Aorta (tissue), 5 donors: ENCODE data around the gene HUWE1. TPM values are rescaled to one million over a fixed set of nuclear protein-coding genes. Genes with fewer than 3 reads are reported as not detected.
A peak's percentile ranks its signal among the peaks of the same experiment; 100 is the strongest.

ENCODE experiments used
- ATAC-seq: fragments of 200-7000 bp; cut with Tn5 transposase; one replicate; pipeline ENCODE4 v1.9.1; 2022; ENCODE audit warnings: moderate library complexity; ENCODE audit not compliant: low FRiP score
- DNase-seq, 2 donors: peaks; one replicate each; pipeline ENCODE4 v3.0.0-alpha.2; 2020
- H3K27ac ChIP-seq, 2 donors: one replicate each; pipeline ENCODE4 v1.5.1; 2013; ENCODE audit warnings: low read length in 2 of 2, mild to moderate bottlenecking in 2 of 2, moderate library complexity in 2 of 2, control low read depth in 1 of 2, inconsistent platforms in 1 of 2, low read depth in 1 of 2
- H3K27me3 ChIP-seq, 2 donors: one replicate each; pipeline ENCODE4 v1.6.1; 2013; ENCODE audit warnings: control low read depth in 1 of 2, low read length in 1 of 2, mild to moderate bottlenecking in 1 of 2, moderate library complexity in 1 of 2; ENCODE audit not compliant: insufficient read depth in 2 of 2, control insufficient read depth in 1 of 2
- H3K36me3 ChIP-seq, 2 donors: one replicate each; pipeline ENCODE4 v1.6.1; 2013; ENCODE audit warnings: control low read depth in 1 of 2, low read length in 1 of 2, mild to moderate bottlenecking in 1 of 2; ENCODE audit not compliant: insufficient read depth in 2 of 2, control insufficient read depth in 1 of 2
- H3K4me1 ChIP-seq, 2 donors: one replicate each; pipeline ENCODE4 v1.6.1; 2013; ENCODE audit warnings: low read length in 2 of 2, control low read depth in 1 of 2, mild to moderate bottlenecking in 1 of 2, moderate library complexity in 1 of 2; ENCODE audit not compliant: insufficient read depth in 2 of 2, control insufficient read depth in 1 of 2
- H3K4me3 ChIP-seq, 2 donors: one replicate each; pipeline ENCODE4 v1.5.1; 2013; ENCODE audit warnings: low read length in 2 of 2, control low read depth in 1 of 2, mild to moderate bottlenecking in 1 of 2
- H3K9me3 ChIP-seq: one replicate; pipeline ENCODE4 v1.6.1; 2013; ENCODE audit warnings: mild to moderate bottlenecking, low read length; ENCODE audit not compliant: control insufficient read depth
- WGBS, 2 donors: extraction: QIAGEN DNeasy Blood & Tissue Kit; methylation state at CpG; one replicate each; pipeline ENCODE4 v1.1.7; 2013; 5-methylcytosine and 5-hydroxymethylcytosine counted together
- intact Hi-C, 2 donors: fragments of 100-400 bp; cut with DNase I; formaldehyde crosslinking; loops; one replicate each; pipeline versions ENCODE4 v1.14.2 to v1.15.0; 2022
- polyA plus RNA-seq, 2 donors: library from polyadenylated mRNA; stranded (reverse); fragments of 200-250 nt; gene quantifications; one replicate each; pipeline ENCODE4 v1.2.3, GENCODE V29; 2013
- total RNA-seq, 2 donors: library from RNA; stranded (reverse); fragmentation: NEBNext Ultra II Directional; extraction: Animal tissue kit (Norgen Biotek cat#: 25700); gene quantifications; one replicate each; pipeline ENCODE4 v1.2.1, GENCODE V29; 2021
- donor health status: healthy with polysubstance abuse.
- donor health status: Bipolar disorder and iron deficiency.
- donor health status: DM: no; HTN: no; CAD: no.
- donor health status: DM: no; HTN: no; CAD: no.
- donor health status: DM: yes; HTN: yes; CAD: no.

The HUWE1 gene
- total and polyA plus RNA-seq, 4 donors, result 22.5 to 196 (median 110) TPM

- no peak for DNase-seq
- Histone ChIP-seq H3K27me3 (no peaks in the 10 kb centered on the region), H3K9me3 (no peaks in the 10 kb centered on the region), H3K27ac (no peak overlapping the region), H3K36me3 (no peaks in the 10 kb centered on the region), H3K4me1 (no peaks in the 10 kb centered on the region), H3K4me3 (no peak overlapping the region)
- no peak for ATAC-seq
- intact Hi-C loops, result no loop called here
- WGBS, 2 donors, result 69 to 88% methylated on average over 4 of the region's 4 CpGs
Observed at GRCh38 chrX:53704294-53704693, 17.8 kb upstream of the HUWE1 start.

DNA sequence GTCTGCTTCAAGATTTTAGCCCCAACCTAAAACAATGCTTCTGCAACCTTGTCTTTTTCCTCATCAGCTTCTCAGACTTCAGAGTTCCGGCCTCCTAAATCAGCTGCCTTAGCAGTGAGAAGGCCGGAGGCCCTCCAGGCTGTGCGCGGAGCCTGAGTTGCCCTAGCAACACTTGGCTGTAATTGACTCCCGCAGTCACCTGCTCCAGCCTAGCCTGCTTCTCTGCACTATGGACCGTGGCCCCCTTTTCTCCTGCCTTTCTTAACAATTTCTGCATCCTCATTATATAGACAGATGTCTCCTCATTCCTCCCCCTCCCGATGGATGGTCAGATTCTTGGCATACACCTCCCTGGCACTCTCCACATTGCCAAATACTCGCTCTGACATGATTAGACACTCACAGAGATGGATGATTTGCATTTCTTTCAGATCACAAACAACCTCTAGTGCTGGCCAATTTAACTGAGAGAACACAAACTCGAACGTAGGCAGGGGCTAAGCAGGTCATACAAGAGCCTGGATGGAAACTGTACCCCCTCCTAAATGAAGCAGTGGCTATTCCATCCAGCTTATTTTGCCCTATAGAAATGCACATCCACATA lies 9.5 kb upstream of the HUWE1 start:
- no peaks in the 10 kb centered on the region for H3K36me3 ChIP-seq
- H3K27ac ChIP-seq, result no peak overlapping the region
- DNase-seq (no peak), ATAC-seq (no peak)
- 52 to 53% methylated on average over 10 of the region's 10 CpGs for WGBS, 2 donors
- intact Hi-C loops, result no loop called here
- no peak overlapping the region for H3K4me3 ChIP-seq
- H3K27me3 ChIP-seq, result no peaks in the 10 kb centered on the region
- no peaks in the 10 kb centered on the region for H3K9me3 ChIP-seq
- H3K4me1 ChIP-seq, result no peaks in the 10 kb centered on the region

DNA sequence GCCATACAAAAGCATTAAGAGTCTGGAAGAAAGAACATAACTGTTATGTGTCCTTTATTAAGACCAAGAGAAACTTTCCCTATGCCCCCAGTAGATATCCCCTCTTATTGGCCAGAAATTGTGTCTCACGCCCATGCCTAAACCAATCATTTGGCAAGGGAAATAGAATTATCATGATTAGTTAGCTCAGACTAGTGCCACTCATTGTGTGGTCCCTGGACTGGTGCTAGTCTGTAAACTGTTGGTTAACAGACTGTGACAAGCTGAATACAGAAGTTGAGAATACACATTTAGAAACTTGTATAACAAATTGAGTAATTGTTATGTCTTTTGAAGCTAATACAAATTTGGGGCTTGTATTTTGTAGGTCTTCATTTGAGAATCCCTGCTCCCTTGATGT lies 8.1 kb upstream of the HUWE1 start:
- intact Hi-C loops, result no loop called here
- Histone ChIP-seq H3K4me1 (no peaks in the 10 kb centered on the region), H3K27me3 (no peaks in the 10 kb centered on the region), H3K36me3 (no peaks in the 10 kb centered on the region), H3K9me3 (no peaks in the 10 kb centered on the region), H3K4me3 (no peak overlapping the region), H3K27ac (no peak overlapping the region)
- no peak for DNase-seq
- ATAC-seq, result no peak
- 87 to 98% methylated on average over 1 of the region's 1 CpG for WGBS, 2 donors

GRCh38 chrX:53688300-53688699 lies 1.8 kb upstream of the HUWE1 start:
- 80 to 83% methylated on average over 7 of the region's 7 CpGs for WGBS, 2 donors
- no peaks in the 10 kb centered on the region for H3K36me3 ChIP-seq
- ATAC-seq, result no peak

GRCh38 chrX:53685711-53686110 lies 808 bp downstream of the HUWE1 start:
- intact Hi-C loops, result no loop called here
- no peaks in the 10 kb centered on the region for H3K27me3 ChIP-seq
- peak overlapping the region; percentile 44 to 49 for H3K4me3 ChIP-seq
- no peaks in the 10 kb centered on the region for H3K36me3 ChIP-seq
- no peaks in the 10 kb centered on the region for H3K9me3 ChIP-seq
- DNase-seq, result no peak
- H3K27ac ChIP-seq, result peak overlapping the region in 1 of 2 donors; percentile 80
- no peaks in the 10 kb centered on the region for H3K4me1 ChIP-seq
- ATAC-seq, result no peak
- WGBS, 2 donors, result 2 to 34% methylated on average over 4 of the region's 4 CpGs

More at GRCh38 chrX:53688300-53688699, 1.8 kb upstream of the HUWE1 start:
- Histone ChIP-seq H3K27me3 (no peaks in the 10 kb centered on the region), H3K4me1 (no peaks in the 10 kb centered on the region), H3K27ac (no peak overlapping the region), H3K4me3 (no peak overlapping the region), H3K9me3 (no peaks in the 10 kb centered on the region)
- intact Hi-C loops, result no loop called here
- DNase-seq, result no peak

GRCh38 chrX:53684415-53685192 lies 1.9 kb downstream of the HUWE1 start:
- 2 to 32% methylated on average over 18 of the region's 18 CpGs for WGBS, 2 donors
- H3K9me3 ChIP-seq, result no peaks in the 10 kb centered on the region
- H3K4me3 ChIP-seq, result peak overlapping the region; percentile 26 to 54
- intact Hi-C loops, result no loop called here
- ATAC-seq, result no peak
- no peaks in the 10 kb centered on the region for H3K4me1 ChIP-seq
- no peak overlapping the region for H3K27ac ChIP-seq
- no peaks in the 10 kb centered on the region for H3K27me3 ChIP-seq
- H3K36me3 ChIP-seq, result no peaks in the 10 kb centered on the region
- peak in 1 of 2 donors; percentile 96 for DNase-seq

- 0 to 32% methylated on average over 79 to 80 of the region's 80 CpGs for WGBS, 2 donors
- H3K27ac ChIP-seq, result peak overlapping the region in 1 of 2 donors; percentile 91
- peak; percentile 94 for ATAC-seq
- peak overlapping the region; percentile 33 to 63 for H3K4me3 ChIP-seq
- H3K9me3 ChIP-seq, result no peaks in the 10 kb centered on the region
- DNase-seq, result peak; percentile 94 to 96
- H3K36me3 ChIP-seq, result no peaks in the 10 kb centered on the region
- H3K4me1 ChIP-seq, result no peaks in the 10 kb centered on the region
- H3K27me3 ChIP-seq, result no peaks in the 10 kb centered on the region
- intact Hi-C loops, result no loop called here
Observed at GRCh38 chrX:53683556-53684414, 2.7 kb downstream of the HUWE1 start.

DNA sequence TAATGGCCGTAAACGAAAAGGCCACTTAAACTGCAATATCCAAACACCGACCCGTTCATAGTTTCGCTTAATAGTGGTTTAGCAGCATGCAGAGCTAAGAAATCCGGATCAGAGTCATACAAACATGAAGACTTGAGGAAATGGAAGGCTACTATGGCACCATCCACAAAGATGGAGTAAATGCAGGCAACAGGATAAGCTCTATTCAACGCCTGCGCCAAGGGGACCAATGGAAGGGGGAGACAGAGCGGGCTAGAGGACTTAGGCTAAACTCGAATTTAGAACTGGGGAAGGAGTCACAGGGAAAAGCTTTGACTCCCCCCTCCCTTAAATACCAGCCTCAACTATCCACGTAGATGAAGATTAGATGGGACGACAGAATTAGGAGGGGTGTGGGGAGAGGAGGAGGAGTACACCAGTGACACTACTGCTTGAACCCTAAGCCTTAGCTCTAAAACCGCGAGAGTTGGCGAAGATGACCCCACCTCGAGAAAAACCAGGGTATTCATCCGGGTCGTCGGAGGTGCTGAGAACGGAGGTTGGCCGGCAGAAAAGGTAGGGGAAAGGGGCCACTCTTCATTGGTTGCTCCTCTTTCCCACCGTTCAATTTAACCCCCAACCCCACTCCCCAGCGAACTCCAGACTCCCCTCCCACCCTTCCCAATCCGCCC lies 3.5 kb downstream of the HUWE1 start:
- ATAC-seq, result no peak
- WGBS, 2 donors, result 1 to 32% methylated on average over 24 of the region's 24 CpGs

More for the DNA sequence above, 3.5 kb downstream of the HUWE1 start:
- Histone ChIP-seq H3K27me3 (no peaks in the 10 kb centered on the region), H3K36me3 (no peaks in the 10 kb centered on the region), H3K9me3 (no peaks in the 10 kb centered on the region), H3K27ac (peak overlapping the region in 1 of 2 donors; percentile 91), H3K4me3 (peak overlapping the region; percentile 33 to 63), H3K4me1 (no peaks in the 10 kb centered on the region)
- DNase-seq, result no peak
- intact Hi-C loops, result no loop called here
